ENCODE results near the gene ENTHD1. TPM values are rescaled to one million over a fixed set of nuclear protein-coding genes. Genes with fewer than 3 reads are reported as not detected.

ENTHD1 gene
- polyA plus RNA-seq, 4 donors, result 0.01 to 0.06 TPM; not detected in 2

- H3K4me1 ChIP-seq (ENCODE audit: control insufficient read depth in 3 of 3, insufficient read depth in 2 of 3, low read depth in 1 of 3, low read length in 2 of 3), result peaks cover 0 to 14% (median 7%) of the 10 kb centered on the region in 3 donors
- H3K27me3 ChIP-seq (ENCODE audit: control insufficient read depth in 3 of 3, insufficient read depth in 3 of 3, low read length in 3 of 3), result peaks cover 0 to 18% (median 0%) of the 10 kb centered on the region in 3 donors
- H3K4me3 ChIP-seq (ENCODE audit: low read depth in 1 of 3, low read length in 3 of 3), result no peak overlapping the region
- FAIRE-seq, result no peak
- no peak for DNase-seq
- no peaks in the 10 kb centered on the region for H3K9me3 ChIP-seq (ENCODE audit: control insufficient read depth in 2 of 2, insufficient read depth in 1 of 2, low read depth in 1 of 2, low read length in 1 of 2)
- no peak overlapping the region for H3K27ac ChIP-seq (ENCODE audit: low read depth in 1 of 3, low read length in 2 of 3)
- WGBS, 3 donors, result 37 to 75% (median 68%) methylated on average over 10 of the region's 10 CpGs
- no peaks in the 10 kb centered on the region for H3K36me3 ChIP-seq (ENCODE audit: control insufficient read depth in 3 of 3, insufficient read depth in 2 of 3, low read depth in 1 of 3, low read length in 3 of 3)
Measured at GRCh38 chr22:39723463-39723862, 170.1 kb downstream of the ENTHD1 start.

- Histone ChIP-seq H3K27ac (ENCODE audit: low read depth in 1 of 3, low read length in 2 of 3) (no peak overlapping the region), H3K4me3 (ENCODE audit: low read depth in 1 of 3, low read length in 3 of 3) (no peak overlapping the region), H3K9me3 (ENCODE audit: control insufficient read depth in 2 of 2, insufficient read depth in 1 of 2, low read depth in 1 of 2, low read length in 1 of 2) (no peaks in the 10 kb centered on the region), H3K27me3 (ENCODE audit: control insufficient read depth in 3 of 3, insufficient read depth in 3 of 3, low read length in 3 of 3) (peaks cover 0 to 13% (median 0%) of the 10 kb centered on the region in 3 donors), H3K36me3 (ENCODE audit: control insufficient read depth in 3 of 3, insufficient read depth in 2 of 3, low read depth in 1 of 3, low read length in 3 of 3) (no peaks in the 10 kb centered on the region), H3K4me1 (ENCODE audit: control insufficient read depth in 3 of 3, insufficient read depth in 2 of 3, low read depth in 1 of 3, low read length in 2 of 3) (peaks cover 3 to 14% (median 7%) of the 10 kb centered on the region in 3 donors)
- peak in 1 of 2 donors; percentile 7 for DNase-seq
- WGBS, 3 donors, result 54 to 75% (median 60%) methylated on average over 4 of the region's 4 CpGs
- FAIRE-seq, result no peak
Measured at GRCh38 chr22:39722501-39722900, 171.1 kb downstream of the ENTHD1 start.

DNA sequence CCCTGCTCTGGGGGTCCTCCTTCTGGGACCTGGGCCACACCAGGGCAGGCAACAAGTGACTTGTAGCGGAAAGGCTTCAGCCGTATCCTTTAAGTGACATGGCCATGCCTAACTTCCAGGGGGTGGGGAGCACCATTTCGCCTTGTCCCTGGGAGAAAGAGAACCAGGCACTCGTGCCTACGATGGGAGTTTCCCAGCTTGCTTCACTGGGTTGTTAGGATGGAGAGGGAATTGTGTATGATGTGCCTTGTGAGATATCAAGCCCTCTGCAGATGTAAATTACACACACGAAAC is 171.6 kb downstream of the ENTHD1 start:
- Histone ChIP-seq H3K36me3 (ENCODE audit: control insufficient read depth in 3 of 3, insufficient read depth in 2 of 3, low read depth in 1 of 3, low read length in 3 of 3) (no peaks in the 10 kb centered on the region), H3K27ac (ENCODE audit: low read depth in 1 of 3, low read length in 2 of 3) (no peak overlapping the region), H3K4me1 (ENCODE audit: control insufficient read depth in 3 of 3, insufficient read depth in 2 of 3, low read depth in 1 of 3, low read length in 2 of 3) (peaks cover 3 to 14% (median 7%) of the 10 kb centered on the region in 3 donors), H3K27me3 (ENCODE audit: control insufficient read depth in 3 of 3, insufficient read depth in 3 of 3, low read length in 3 of 3) (peaks cover 0 to 9% (median 0%) of the 10 kb centered on the region in 3 donors), H3K4me3 (ENCODE audit: low read depth in 1 of 3, low read length in 3 of 3) (no peak overlapping the region), H3K9me3 (ENCODE audit: control insufficient read depth in 2 of 2, insufficient read depth in 1 of 2, low read depth in 1 of 2, low read length in 1 of 2) (no peaks in the 10 kb centered on the region)
- no peak for FAIRE-seq
- DNase-seq, result no peak
- 88 to 96% (median 96%) methylated on average over 6 of the region's 6 CpGs for WGBS, 3 donors

GRCh38 chr22:39721206-39722031 is 172.1 kb downstream of the ENTHD1 start:
- FAIRE-seq (no peak), DNase-seq (no peak)
- Histone ChIP-seq H3K36me3 (ENCODE audit: control insufficient read depth in 3 of 3, insufficient read depth in 2 of 3, low read depth in 1 of 3, low read length in 3 of 3) (no peaks in the 10 kb centered on the region), H3K27me3 (ENCODE audit: control insufficient read depth in 3 of 3, insufficient read depth in 3 of 3, low read length in 3 of 3) (peaks cover 0 to 5% (median 0%) of the 10 kb centered on the region in 3 donors), H3K4me1 (ENCODE audit: control insufficient read depth in 3 of 3, insufficient read depth in 2 of 3, low read depth in 1 of 3, low read length in 2 of 3) (peaks cover 3 to 14% (median 7%) of the 10 kb centered on the region in 3 donors), H3K4me3 (ENCODE audit: low read depth in 1 of 3, low read length in 3 of 3) (no peak overlapping the region), H3K9me3 (ENCODE audit: control insufficient read depth in 2 of 2, insufficient read depth in 1 of 2, low read depth in 1 of 2, low read length in 1 of 2) (no peaks in the 10 kb centered on the region), H3K27ac (ENCODE audit: low read depth in 1 of 3, low read length in 2 of 3) (no peak overlapping the region)
- WGBS, 3 donors, result 56 to 71% (median 63%) methylated on average over 9 of the region's 9 CpGs

GRCh38 chr22:39719559-39720450 is 173.8 kb downstream of the ENTHD1 start:
- DNase-seq (no peak), FAIRE-seq (no peak)
- H3K27me3 ChIP-seq (ENCODE audit: control insufficient read depth in 3 of 3, insufficient read depth in 3 of 3, low read length in 3 of 3), result peaks cover 0 to 4% (median 0%) of the 10 kb centered on the region in 3 donors
- no peak overlapping the region for H3K4me3 ChIP-seq (ENCODE audit: low read depth in 1 of 3, low read length in 3 of 3)
- 82 to 90% (median 86%) methylated on average over 15 of the region's 15 CpGs for WGBS, 3 donors
- peaks cover 3 to 14% (median 7%) of the 10 kb centered on the region in 3 donors for H3K4me1 ChIP-seq (ENCODE audit: control insufficient read depth in 3 of 3, insufficient read depth in 2 of 3, low read depth in 1 of 3, low read length in 2 of 3)
- no peak overlapping the region for H3K27ac ChIP-seq (ENCODE audit: low read depth in 1 of 3, low read length in 2 of 3)
- H3K36me3 ChIP-seq (ENCODE audit: control insufficient read depth in 3 of 3, insufficient read depth in 2 of 3, low read depth in 1 of 3, low read length in 3 of 3), result no peaks in the 10 kb centered on the region
- H3K9me3 ChIP-seq (ENCODE audit: control insufficient read depth in 2 of 2, insufficient read depth in 1 of 2, low read depth in 1 of 2, low read length in 1 of 2), result no peaks in the 10 kb centered on the region

- Histone ChIP-seq H3K4me3 (ENCODE audit: low read depth in 1 of 3, low read length in 3 of 3) (no peak overlapping the region), H3K4me1 (ENCODE audit: control insufficient read depth in 3 of 3, insufficient read depth in 2 of 3, low read depth in 1 of 3, low read length in 2 of 3) (peaks cover 3 to 9% (median 5%) of the 10 kb centered on the region in 3 donors), H3K9me3 (ENCODE audit: control insufficient read depth in 2 of 2, insufficient read depth in 1 of 2, low read depth in 1 of 2, low read length in 1 of 2) (no peaks in the 10 kb centered on the region), H3K36me3 (ENCODE audit: control insufficient read depth in 3 of 3, insufficient read depth in 2 of 3, low read depth in 1 of 3, low read length in 3 of 3) (no peaks in the 10 kb centered on the region), H3K27me3 (ENCODE audit: control insufficient read depth in 3 of 3, insufficient read depth in 3 of 3, low read length in 3 of 3) (peaks cover 0 to 4% (median 0%) of the 10 kb centered on the region in 3 donors), H3K27ac (ENCODE audit: low read depth in 1 of 3, low read length in 2 of 3) (no peak overlapping the region)
- FAIRE-seq (no peak), DNase-seq (no peak)
- 85 to 89% (median 88%) methylated on average over 8 of the region's 8 CpGs for WGBS, 3 donors
Measured at GRCh38 chr22:39718921-39719475, 174.6 kb downstream of the ENTHD1 start.

DNA sequence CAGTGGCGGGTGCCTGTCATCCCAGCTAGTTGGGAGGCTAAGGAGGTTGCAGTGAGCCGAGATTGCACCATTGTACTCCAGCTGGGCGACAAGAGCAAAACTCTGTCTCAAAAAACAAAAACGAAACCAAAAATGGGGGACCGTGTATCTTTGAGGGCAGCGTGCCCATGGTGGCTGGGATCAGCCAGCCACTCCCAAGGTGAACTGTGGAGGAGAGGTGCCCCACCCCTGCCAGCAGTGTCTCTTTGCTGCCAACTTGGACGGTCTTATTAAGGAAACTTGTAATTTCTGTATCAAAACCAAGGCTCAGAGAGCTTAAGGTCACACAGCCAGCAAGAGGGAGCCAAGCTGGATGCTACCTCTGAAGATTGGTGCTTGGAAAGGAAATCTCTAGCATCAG is 175.4 kb downstream of the ENTHD1 start:
- H3K4me1 ChIP-seq (ENCODE audit: control insufficient read depth in 3 of 3, insufficient read depth in 2 of 3, low read depth in 1 of 3, low read length in 2 of 3), result peaks cover 0 to 3% (median 2%) of the 10 kb centered on the region in 3 donors
- H3K4me3 ChIP-seq (ENCODE audit: low read depth in 1 of 3, low read length in 3 of 3), result no peak overlapping the region
- H3K36me3 ChIP-seq (ENCODE audit: control insufficient read depth in 3 of 3, insufficient read depth in 2 of 3, low read depth in 1 of 3, low read length in 3 of 3), result no peaks in the 10 kb centered on the region
- no peak overlapping the region for H3K27ac ChIP-seq (ENCODE audit: low read depth in 1 of 3, low read length in 2 of 3)
- 17 to 54% (median 36%) methylated on average over 7 of the region's 7 CpGs for WGBS, 3 donors
- DNase-seq (peak in 1 of 2 donors; percentile 58), FAIRE-seq (no peak)
- no peaks in the 10 kb centered on the region for H3K9me3 ChIP-seq (ENCODE audit: control insufficient read depth in 2 of 2, insufficient read depth in 1 of 2, low read depth in 1 of 2, low read length in 1 of 2)
- H3K27me3 ChIP-seq (ENCODE audit: control insufficient read depth in 3 of 3, insufficient read depth in 3 of 3, low read length in 3 of 3), result peaks cover 0 to 4% (median 0%) of the 10 kb centered on the region in 3 donors

DNA sequence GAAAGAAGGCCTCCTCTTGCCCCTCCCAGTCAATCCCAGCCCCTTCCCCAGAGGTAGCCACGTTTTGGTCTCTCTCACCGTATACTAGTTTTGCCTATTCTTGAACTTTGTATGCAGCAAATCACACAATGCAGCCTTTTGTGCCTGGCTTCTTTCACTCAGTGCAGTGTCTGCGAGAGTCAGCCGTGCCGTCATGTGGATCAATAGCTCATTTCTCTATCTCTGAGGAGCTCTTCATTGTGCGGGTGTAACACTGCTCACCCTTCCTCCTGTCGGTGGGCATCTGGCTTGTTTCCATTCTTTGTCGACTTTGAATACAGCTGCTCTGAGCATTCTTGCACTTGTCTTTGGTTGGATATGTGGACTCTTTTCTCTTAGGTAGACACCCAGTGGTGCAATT is 176.5 kb downstream of the ENTHD1 start:
- H3K27me3 ChIP-seq (ENCODE audit: control insufficient read depth in 3 of 3, insufficient read depth in 3 of 3, low read length in 3 of 3), result peaks cover 0 to 4% (median 0%) of the 10 kb centered on the region in 3 donors
- no peak for DNase-seq
- H3K27ac ChIP-seq (ENCODE audit: low read depth in 1 of 3, low read length in 2 of 3), result no peak overlapping the region
- no peaks in the 10 kb centered on the region for H3K9me3 ChIP-seq (ENCODE audit: control insufficient read depth in 2 of 2, insufficient read depth in 1 of 2, low read depth in 1 of 2, low read length in 1 of 2)
- no peaks in the 10 kb centered on the region for H3K36me3 ChIP-seq (ENCODE audit: control insufficient read depth in 3 of 3, insufficient read depth in 2 of 3, low read depth in 1 of 3, low read length in 3 of 3)
- WGBS, 3 donors, result 78 to 84% (median 79%) methylated on average over 8 of the region's 8 CpGs
- H3K4me3 ChIP-seq (ENCODE audit: low read depth in 1 of 3, low read length in 3 of 3), result no peak overlapping the region
- FAIRE-seq, result no peak
- H3K4me1 ChIP-seq (ENCODE audit: control insufficient read depth in 3 of 3, insufficient read depth in 2 of 3, low read depth in 1 of 3, low read length in 2 of 3), result peaks cover 0 to 7% (median 3%) of the 10 kb centered on the region in 3 donors
